OCI-LY7 (cell line): ENCODE data around the gene MAT2B.

Source experiments
- EZH2phosphoT487 ChIP-seq: fragments of 200-600 bp; sonication (generic); IDR thresholded peaks from 2 replicates; pipeline ENCODE4 v1.6.1; 2018; ENCODE audit warnings: low read depth, borderline replicate concordance, mild to moderate bottlenecking, mixed run types, antibody characterized with exemption, low read length, moderate library complexity, mixed read lengths
- TF ChIP-seq, protein P1 (sequence below): fragments of 200-600 bp; sonication (generic); conservative IDR thresholded peaks from 2 replicates; pipeline ENCODE4 v1.5.1; 2014; ENCODE audit warnings: mild to moderate bottlenecking, antibody characterized with exemption, low read length, moderate library complexity, mixed read lengths

DNA sequence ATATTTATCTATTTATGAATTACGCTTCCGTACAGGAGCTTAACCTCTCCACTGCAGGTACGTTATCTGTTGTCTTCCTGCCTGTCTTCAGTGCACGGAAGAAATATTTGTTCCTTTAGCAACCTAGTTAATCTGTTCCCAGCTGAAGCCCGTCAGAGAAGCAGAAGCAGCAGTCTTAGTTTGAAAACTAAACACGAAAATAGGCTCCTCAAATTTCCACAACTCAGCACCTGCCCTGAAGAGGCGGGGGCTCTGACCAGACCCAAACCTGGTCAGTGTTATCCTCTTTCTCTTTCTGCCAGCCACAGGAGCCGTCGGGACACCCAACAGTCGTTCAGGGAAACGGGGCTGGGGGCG, 46.0 kb upstream of the MAT2B start:
- TF ChIP-seq, protein P1, sequence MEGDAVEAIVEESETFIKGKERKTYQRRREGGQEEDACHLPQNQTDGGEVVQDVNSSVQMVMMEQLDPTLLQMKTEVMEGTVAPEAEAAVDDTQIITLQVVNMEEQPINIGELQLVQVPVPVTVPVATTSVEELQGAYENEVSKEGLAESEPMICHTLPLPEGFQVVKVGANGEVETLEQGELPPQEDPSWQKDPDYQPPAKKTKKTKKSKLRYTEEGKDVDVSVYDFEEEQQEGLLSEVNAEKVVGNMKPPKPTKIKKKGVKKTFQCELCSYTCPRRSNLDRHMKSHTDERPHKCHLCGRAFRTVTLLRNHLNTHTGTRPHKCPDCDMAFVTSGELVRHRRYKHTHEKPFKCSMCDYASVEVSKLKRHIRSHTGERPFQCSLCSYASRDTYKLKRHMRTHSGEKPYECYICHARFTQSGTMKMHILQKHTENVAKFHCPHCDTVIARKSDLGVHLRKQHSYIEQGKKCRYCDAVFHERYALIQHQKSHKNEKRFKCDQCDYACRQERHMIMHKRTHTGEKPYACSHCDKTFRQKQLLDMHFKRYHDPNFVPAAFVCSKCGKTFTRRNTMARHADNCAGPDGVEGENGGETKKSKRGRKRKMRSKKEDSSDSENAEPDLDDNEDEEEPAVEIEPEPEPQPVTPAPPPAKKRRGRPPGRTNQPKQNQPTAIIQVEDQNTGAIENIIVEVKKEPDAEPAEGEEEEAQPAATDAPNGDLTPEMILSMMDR, result no peak
- TF ChIP-seq EZH2phosphoT487, result no peak
